H1 (cell line): ENCODE data around the gene NPR2. TPM values are rescaled to one million over a fixed set of nuclear protein-coding genes. Genes with fewer than 3 reads are reported as not detected.

ENCODE experiments used
- CTCF ChIA-PET: fragments of 300-600 bp; sonication (Branson Sonifier 250); formaldehyde crosslinking; loops from one replicate; lab custom pipeline; 2021; ENCODE audit not compliant: partially characterized antibody; lab: Charles Lee
- POLR2A ChIA-PET: fragments of 300-600 bp; sonication (Branson Sonifier 250); formaldehyde crosslinking; loops from one replicate; lab custom pipeline; 2021; ENCODE audit warnings: inconsistent platforms; ENCODE audit not compliant: partially characterized antibody; lab: Charles Lee
- DNase-seq, 2 experiments: peaks; one replicate each; pipeline versions ENCODE4 v3.0.0 to v3.0.0-alpha.2; 2010 to 2022; ENCODE audit warnings: low spot score in 2 of 2, low read depth in 1 of 2, mixed read lengths in 1 of 2
- FAIRE-seq: peaks from 2 replicates; lab custom pipeline; 2011; peaks lifted over from hg19 to GRCh38; lab: Jason Lieb, UNC
- H2AFZ ChIP-seq: 2 replicates; pipeline ENCODE4 v1.8.1; 2012; ENCODE audit warnings: low read length, inconsistent platforms
- H2AK5ac ChIP-seq: 2 replicates; pipeline ENCODE4 v1.6.1; 2013; ENCODE audit warnings: low read depth, low read length
- H2BK120ac ChIP-seq: replicated peaks from 2 replicates; pipeline ENCODE3; 2013; ENCODE audit warnings: low read depth, low read length, inconsistent platforms
- H2BK12ac ChIP-seq: 2 replicates; pipeline ENCODE4 v1.6.1; 2013; ENCODE audit warnings: low read depth, low read length
- H2BK15ac ChIP-seq: 2 replicates; pipeline ENCODE4 v1.6.1; 2013; ENCODE audit warnings: low read length
- H2BK20ac ChIP-seq: 2 replicates; pipeline ENCODE4 v1.6.1; 2013; ENCODE audit warnings: low read length
- H2BK5ac ChIP-seq: 2 replicates; pipeline ENCODE4 v1.6.1; 2013; ENCODE audit warnings: low read depth, low read length
- H3K14ac ChIP-seq: 2 replicates; pipeline ENCODE4 v1.6.1; 2013; ENCODE audit warnings: inconsistent platforms; ENCODE audit not compliant: insufficient read length
- H3K18ac ChIP-seq: 2 replicates; pipeline ENCODE4 v1.6.1; 2013; ENCODE audit warnings: low read length; ENCODE audit errors: extremely low read depth
- H3K23ac ChIP-seq: 2 replicates; pipeline ENCODE4 v1.6.1; 2013; ENCODE audit warnings: inconsistent platforms; ENCODE audit not compliant: insufficient read length
- H3K23me2 ChIP-seq: 2 replicates; pipeline ENCODE4 v1.6.1; 2013; ENCODE audit warnings: low read depth, low read length
- H3K27ac ChIP-seq: 2 replicates; pipeline ENCODE4 v1.6.1; 2011; ENCODE audit warnings: low read depth, low read length, inconsistent platforms
- H3K27me3 ChIP-seq, 4 experiments: replicated peaks in 1 of 4; 1 replicate in 1 of 4; 2 replicates in 3 of 4; pipeline versions ENCODE4 v1.6.1 to v1.8.1; 2011 to 2013; ENCODE audit warnings: low read length in 3 of 4, mild to moderate bottlenecking in 3 of 4, inconsistent platforms in 2 of 4, mixed read lengths in 2 of 4, moderate library complexity in 1 of 4; ENCODE audit not compliant: control insufficient read depth in 3 of 4, insufficient read depth in 3 of 4; ENCODE audit errors: extremely low read depth in 1 of 4
- H3K36me3 ChIP-seq, 4 experiments: 2 replicates each; pipeline versions ENCODE4 v1.6.1 to v1.8.1; 2011 to 2013; ENCODE audit warnings: mild to moderate bottlenecking in 4 of 4, low read length in 3 of 4, moderate library complexity in 2 of 4, control low read depth in 1 of 4, inconsistent platforms in 1 of 4; ENCODE audit not compliant: insufficient read depth in 4 of 4, control insufficient read depth in 2 of 4
- H3K4ac ChIP-seq: replicated peaks from 2 replicates; pipeline ENCODE3; 2013; ENCODE audit warnings: low read length, low read depth, mixed read lengths, inconsistent platforms; ENCODE audit not compliant: insufficient read length
- H3K4me1 ChIP-seq, 4 experiments: replicated peaks in 1 of 4; 1 replicate in 1 of 4; 2 replicates in 3 of 4; pipeline versions ENCODE4 v1.6.1 to v1.8.1; 2011 to 2013; ENCODE audit warnings: low read length in 3 of 4, inconsistent platforms in 2 of 4, mixed read lengths in 1 of 4; ENCODE audit not compliant: insufficient read depth in 4 of 4, control insufficient read depth in 3 of 4
- H3K4me2 ChIP-seq, 2 experiments: 2 replicates each; pipeline versions ENCODE4 v1.6.1 to v1.8.1; 2011 to 2013; ENCODE audit warnings: low read depth in 2 of 2, low read length in 2 of 2, control low read depth in 1 of 2, inconsistent platforms in 1 of 2, mild to moderate bottlenecking in 1 of 2; ENCODE audit not compliant: insufficient read depth in 1 of 2
- H3K4me3 ChIP-seq, 4 experiments: fragments of 200-600, 300-600 bp in 1 of 4; sonication (generic), shearing (Covaris generic), sonication (Bioruptor Twin) in 1 of 4; 2 replicates each; pipeline versions ENCODE4 v1.5.1 to v1.8.1; 2011 to 2016; ENCODE audit warnings: low read length in 4 of 4, low read depth in 3 of 4, control low read depth in 2 of 4, inconsistent platforms in 2 of 4, mild to moderate bottlenecking in 2 of 4, mixed read lengths in 1 of 4, moderate library complexity in 1 of 4; ENCODE audit not compliant: insufficient read depth in 2 of 4; ENCODE audit errors: extremely low read depth in 1 of 4
- H3K56ac ChIP-seq: replicated peaks from 2 replicates; pipeline ENCODE3; 2013; ENCODE audit warnings: low read depth, mild to moderate bottlenecking, mixed read lengths, low read length, inconsistent platforms; ENCODE audit not compliant: insufficient read length
- H3K79me1 ChIP-seq: 2 replicates; pipeline ENCODE4 v1.6.1; 2013; ENCODE audit warnings: low read depth, low read length, control low read depth
- H3K79me2 ChIP-seq, 2 experiments: 2 replicates each; pipeline versions ENCODE4 v1.6.1 to v1.8.1; 2012 to 2013; ENCODE audit warnings: low read length in 2 of 2, mild to moderate bottlenecking in 2 of 2, inconsistent platforms in 1 of 2; ENCODE audit not compliant: insufficient read depth in 2 of 2, control insufficient read depth in 1 of 2
- H3K9ac ChIP-seq, 4 experiments: replicated peaks in 1 of 4; 1 replicate in 1 of 4; 2 replicates in 3 of 4; pipeline versions ENCODE4 v1.6.1 to v1.8.1; 2011 to 2013; ENCODE audit warnings: low read depth in 3 of 4, low read length in 3 of 4, control low read depth in 2 of 4, mild to moderate bottlenecking in 2 of 4, moderate library complexity in 2 of 4, inconsistent platforms in 1 of 4; ENCODE audit errors: extremely low read depth in 1 of 4
- H3K9me3 ChIP-seq, 2 experiments: 2 replicates each; pipeline versions ENCODE4 v1.6.1 to v1.8.1; 2012 to 2013; ENCODE audit warnings: mild to moderate bottlenecking in 2 of 2, moderate library complexity in 2 of 2, control low read depth in 1 of 2, inconsistent platforms in 1 of 2, low read depth in 1 of 2, low read length in 1 of 2, mixed read lengths in 1 of 2; ENCODE audit not compliant: insufficient read depth in 2 of 2
- H4K20me1 ChIP-seq, 2 experiments: replicated peaks in 1 of 2; 2 replicates each; pipeline versions ENCODE3 to v1.8.1; 2011 to 2013; ENCODE audit warnings: inconsistent platforms in 2 of 2, low read length in 2 of 2, mild to moderate bottlenecking in 1 of 2; ENCODE audit not compliant: insufficient read depth in 2 of 2, control insufficient read depth in 1 of 2
- H4K5ac ChIP-seq: 2 replicates; pipeline ENCODE4 v1.6.1; 2013; ENCODE audit warnings: low read length, low read depth, mixed read lengths, inconsistent platforms; ENCODE audit not compliant: insufficient read length
- H4K8ac ChIP-seq: 2 replicates; pipeline ENCODE4 v1.8.0; 2013; ENCODE audit warnings: mild to moderate bottlenecking, moderate library complexity, low read length, inconsistent platforms; ENCODE audit not compliant: insufficient read depth; ENCODE audit errors: extremely low read depth
- H4K91ac ChIP-seq: replicated peaks from 2 replicates; pipeline ENCODE3; 2013; ENCODE audit warnings: low read length, mixed read lengths, inconsistent platforms; ENCODE audit not compliant: insufficient read length
- ATF2 ChIP-seq: IDR thresholded peaks from 2 replicates; pipeline ENCODE4 v1.6.1; 2012; ENCODE audit warnings: low read length, inconsistent platforms
- BACH1 ChIP-seq: IDR thresholded peaks from 2 replicates; pipeline ENCODE4 v1.6.1; 2012; ENCODE audit warnings: low read length, improper control_type of control experiment
- MAFK ChIP-seq: IDR thresholded peaks from 2 replicates; pipeline ENCODE4 v1.6.1; 2012; ENCODE audit warnings: low read depth, mild to moderate bottlenecking, improper control_type of control experiment, low read length
- POLR2A ChIP-seq, 2 experiments: IDR thresholded peaks; 1 replicate in 1 of 2; 2 replicates in 1 of 2; pipeline ENCODE4 v1.6.1; 2011; ENCODE audit warnings: low read depth in 2 of 2, low read length in 2 of 2, mild to moderate bottlenecking in 2 of 2; ENCODE audit errors: control extremely low read depth in 1 of 2
- USF2 ChIP-seq: IDR thresholded peaks from 2 replicates; pipeline ENCODE4 v1.6.1; 2011; ENCODE audit warnings: low read length, improper control_type of control experiment
- WGBS, 2 experiments: shearing (Covaris generic) in 1 of 2; methylation state at CpG; one replicate each; pipeline versions ENCODE4 v1.1.6 to v1.1.7; 2013 to 2015; ENCODE audit warnings: low lambda C conversion rate in 2 of 2, mixed read lengths in 2 of 2, inconsistent platforms in 1 of 2, low coverage in 1 of 2, missing lambda C conversion rate in 1 of 2; ENCODE audit not compliant: insufficient replicate concordance in 2 of 2, insufficient coverage in 1 of 2, insufficient read length in 1 of 2; ENCODE audit errors: extremely low coverage in 1 of 2, missing lambda C conversion rate in 1 of 2; 5-methylcytosine and 5-hydroxymethylcytosine counted together
- polyA plus RNA-seq, 7 experiments: library from polyadenylated mRNA; depleted of rRNA in 3 of 7; stranded (reverse) in 5 of 7; unstranded in 2 of 7; fragments of >200 nt in 5 of 7; fragments of 200-250 nt in 2 of 7; gene quantifications; 1 replicate in 5 of 7; 2 replicates in 1 of 7; 4 replicates in 1 of 7; pipeline versions ENCODE4 v1.2.1 to v1.2.3, GENCODE V29; 2011 to 2013; ENCODE audit warnings: missing spikeins in 2 of 7, mixed read lengths in 2 of 7
- total RNA-seq: library from RNA; stranded (reverse); fragmentation: NEBNext Ultra II Directional; extraction: Animal tissue kit (Norgen Biotek cat#: 25700); gene quantifications from 2 replicates; pipeline ENCODE4 v1.2.1, GENCODE V29; 2021

The NPR2 gene
- total and polyA plus RNA-seq, 2 of the 8 experiments (the other 6 are each of a cell fraction or from before 2014, with no cell fraction given) = 11.0 to 17.0 TPM

- Histone ChIP-seq H4K91ac (no peak overlapping the region), H3K14ac (no peak overlapping the region), H2BK5ac (no peak overlapping the region), H3K27me3 (peaks cover 0 to 10% (median 0%) of the 10 kb centered on the region in 4 experiments; a peak in 4 of 7 replicates), H2BK20ac (no peak overlapping the region), H4K8ac (no peak overlapping the region), H2AK5ac (no peak overlapping the region), H3K4me2 (no peak overlapping the region; a peak in 1 of 4 replicates), H2AFZ (no peak overlapping the region), H2BK120ac (no peak overlapping the region), H3K79me2 (no peaks in the 10 kb centered on the region), H3K9ac (no peak overlapping the region; a peak in 2 of 7 replicates), H2BK15ac (no peak overlapping the region), H3K79me1 (no peaks in the 10 kb centered on the region), H3K18ac (no peak overlapping the region), H3K23ac (no peak overlapping the region), H3K27ac (no peak overlapping the region), H2BK12ac (no peak overlapping the region), H3K9me3 (no peaks in the 10 kb centered on the region), H3K4ac (no peak overlapping the region), H4K5ac (no peak overlapping the region), H3K4me3 (no peak overlapping the region), H4K20me1 (no peaks in the 10 kb centered on the region), H3K23me2 (peaks cover 5% of the 10 kb centered on the region; the same call in 1 of the 2 replicates), H3K4me1 (peaks cover 5 to 13% (median 7%) of the 10 kb centered on the region in 4 experiments; a peak in 6 of 7 replicates), H3K56ac (no peak overlapping the region), H3K36me3 (no peaks in the 10 kb centered on the region)
- no peak for DNase-seq
- no peak for TF ChIP-seq ATF2
- no peak for TF ChIP-seq POLR2A (IDR thresholded peaks at IDR 0.05; ENCODE audit: control extremely low read depth in 1 of 2, low read depth in 2 of 2, low read length in 2 of 2)
- no peak for TF ChIP-seq USF2
- TF ChIP-seq BACH1 = 0 out of 2 replicates have a peak, but pooled peaks have one; percentile 16
- TF ChIP-seq MAFK = peak; percentile 86
- 83% methylated on average over 2 of the region's 2 CpGs; no CpG with 5 or more reads in 1 of the 2 experiments for WGBS, 2 experiments
- CTCF ChIA-PET = interaction anchor here (0.6 to 4.0 kb wide), 49 partner anchors 9 to 174 kb away, joined by 3 to 67 read pairs (median 5); partner anchors contain the start of genes FAM221B, HINT2, MSMP and SPAG8
- POLR2A ChIA-PET = interaction anchor here (1.0 to 3.9 kb wide), 6 partner anchors 10 to 57 kb away, joined by 3 to 38 read pairs (median 3); partner anchors contain the start of genes CREB3, HINT2 and SPAG8
- no peak for FAIRE-seq
These were observed 1.9 kb upstream of the NPR2 start for GRCh38 chr9:35789541-35789940.
